GM19351 (cell line): ENCODE results near the gene CDH23.

Experiments
- ATAC-seq: cut with Tn5 transposase; IDR thresholded peaks from one replicate; pipeline ENCODE4 v1.9.1; 2021; ENCODE audit warnings: mild to moderate bottlenecking, moderate library complexity; ENCODE audit not compliant: unreplicated experiment

CDH23 gene

DNA sequence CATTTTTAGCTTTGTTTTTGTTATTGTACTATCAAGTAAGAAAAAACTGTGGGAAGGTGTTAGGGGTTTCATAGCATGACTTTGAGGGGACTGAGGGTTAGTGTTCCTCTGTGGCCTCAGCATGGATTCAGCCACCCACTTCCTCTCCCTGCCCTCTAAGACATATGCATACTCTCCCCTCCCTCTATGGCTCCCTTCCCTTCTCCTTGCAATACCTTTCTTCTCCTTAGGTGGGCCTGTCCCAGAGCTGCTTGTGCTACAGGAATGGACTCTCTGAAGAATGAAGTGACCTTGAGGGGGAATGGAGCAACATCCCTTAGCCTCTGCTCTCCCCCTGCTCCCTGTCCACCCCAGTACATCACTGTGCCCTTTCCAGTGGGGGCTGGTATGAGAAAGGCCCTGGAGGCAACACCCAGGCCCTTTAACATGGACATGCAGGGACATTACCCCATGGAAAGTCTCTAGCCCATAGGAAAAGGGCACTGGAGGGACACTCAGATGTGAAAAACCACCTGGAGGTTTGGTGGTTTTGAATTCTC is 22.4 kb downstream of the CDH23 start:
- ATAC-seq = no peak

DNA sequence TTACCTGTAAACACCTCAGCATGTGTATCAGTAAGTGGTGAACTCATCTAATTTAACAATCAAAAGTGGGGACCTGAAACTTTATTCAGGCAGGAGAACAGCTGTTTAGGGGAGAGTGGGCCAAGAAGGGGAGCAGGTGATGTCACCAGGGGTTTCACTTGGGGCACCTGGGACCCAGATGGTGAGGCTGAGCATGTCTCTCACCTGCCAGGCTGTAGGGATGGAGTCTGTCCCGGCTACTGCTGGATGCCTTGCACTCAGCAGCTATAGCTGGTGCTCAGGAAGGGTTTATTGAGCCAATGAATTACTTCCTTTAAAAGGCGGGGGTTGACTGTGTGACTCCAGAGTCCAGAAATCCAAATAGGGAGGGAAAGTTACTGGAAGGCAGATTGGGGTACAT is 23.0 kb downstream of the CDH23 start:
- no peak for ATAC-seq

GRCh38 chr10:71421075-71421434 is 24.3 kb downstream of the CDH23 start:
- no peak for ATAC-seq

GRCh38 chr10:71423250-71423649 is 26.5 kb downstream of the CDH23 start:
- no peak for ATAC-seq

DNA sequence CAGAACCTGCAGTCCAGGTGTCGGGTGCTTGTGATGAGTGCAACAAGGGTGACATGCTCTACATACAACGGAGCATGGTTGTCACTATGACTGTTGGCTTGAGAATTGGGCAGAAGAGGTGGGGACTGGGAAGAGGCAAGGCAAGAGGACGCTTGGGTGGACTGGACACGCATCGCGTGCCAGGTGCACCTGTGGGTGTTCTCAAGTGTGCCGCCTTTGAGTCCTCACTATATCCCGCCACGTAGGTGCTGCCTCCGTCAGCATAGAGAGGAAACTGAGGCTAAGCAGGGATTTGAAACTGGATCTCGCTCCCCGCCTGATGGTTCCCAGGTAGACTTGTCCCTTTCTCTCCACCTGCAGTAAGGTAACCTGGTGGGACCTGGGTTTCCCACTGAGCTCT is 27.2 kb downstream of the CDH23 start:
- ATAC-seq = no peak

DNA sequence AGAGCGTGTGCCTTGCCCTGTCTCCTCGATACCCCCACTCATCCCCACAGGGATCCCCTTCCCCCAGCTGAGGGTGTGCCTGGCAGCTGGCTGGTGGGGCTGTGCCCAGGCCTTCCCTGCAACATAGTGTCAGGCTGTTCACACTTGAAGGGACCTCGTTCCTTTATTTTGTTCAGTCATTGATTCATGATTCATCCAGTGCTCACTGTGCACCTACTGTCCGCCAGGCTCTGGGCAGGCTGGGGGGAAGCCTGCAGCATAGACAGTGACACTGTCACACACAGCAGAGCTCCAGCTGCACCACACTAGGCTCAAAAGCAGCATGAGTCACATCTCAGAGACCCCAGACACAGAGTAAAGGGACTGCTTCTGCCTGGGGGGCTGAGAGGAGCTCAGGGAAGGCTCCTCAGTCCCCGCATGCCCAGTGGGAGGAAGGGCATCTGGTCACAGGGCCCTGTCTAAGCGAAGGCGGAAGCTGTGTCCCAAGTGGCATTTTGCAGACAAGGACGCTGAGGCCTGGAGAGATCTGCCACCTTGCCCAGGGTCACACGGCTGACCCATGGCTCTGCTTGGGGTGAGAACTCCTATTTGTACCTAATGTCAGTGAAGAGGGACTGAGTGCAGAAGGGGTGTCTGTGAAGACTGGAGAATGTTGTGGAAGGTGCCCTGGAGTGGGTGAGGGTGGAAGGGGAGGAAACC is 27.9 kb downstream of the CDH23 start:
- no peak for ATAC-seq

- no peak for ATAC-seq
Observed at GRCh38 chr10:71426058-71426605, 29.4 kb downstream of the CDH23 start.

DNA sequence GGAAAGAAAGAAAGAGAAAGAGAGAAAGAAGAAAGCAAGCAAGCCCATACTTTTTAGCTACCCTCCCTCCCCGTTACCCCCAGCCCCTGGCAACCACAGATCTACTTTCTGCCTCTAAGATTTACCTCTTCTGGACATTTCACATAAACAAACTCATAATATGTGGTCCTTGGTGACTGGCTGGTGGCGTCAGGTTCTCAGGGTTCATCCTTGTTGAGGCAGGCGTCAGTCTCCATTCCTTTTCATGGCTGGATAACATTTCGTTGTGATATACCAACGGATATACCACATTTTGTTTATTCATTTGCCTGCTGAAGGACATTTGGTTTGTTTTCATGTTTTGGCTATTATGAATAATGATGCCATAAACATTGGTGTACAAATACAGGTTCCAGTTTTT is 30.5 kb downstream of the CDH23 start:
- ATAC-seq = no peak

- no peak for ATAC-seq
Observed at GRCh38 chr10:71429304-71429703, 32.6 kb downstream of the CDH23 start.

- no peak for ATAC-seq
Observed at GRCh38 chr10:71429929-71430328, 33.2 kb downstream of the CDH23 start.

DNA sequence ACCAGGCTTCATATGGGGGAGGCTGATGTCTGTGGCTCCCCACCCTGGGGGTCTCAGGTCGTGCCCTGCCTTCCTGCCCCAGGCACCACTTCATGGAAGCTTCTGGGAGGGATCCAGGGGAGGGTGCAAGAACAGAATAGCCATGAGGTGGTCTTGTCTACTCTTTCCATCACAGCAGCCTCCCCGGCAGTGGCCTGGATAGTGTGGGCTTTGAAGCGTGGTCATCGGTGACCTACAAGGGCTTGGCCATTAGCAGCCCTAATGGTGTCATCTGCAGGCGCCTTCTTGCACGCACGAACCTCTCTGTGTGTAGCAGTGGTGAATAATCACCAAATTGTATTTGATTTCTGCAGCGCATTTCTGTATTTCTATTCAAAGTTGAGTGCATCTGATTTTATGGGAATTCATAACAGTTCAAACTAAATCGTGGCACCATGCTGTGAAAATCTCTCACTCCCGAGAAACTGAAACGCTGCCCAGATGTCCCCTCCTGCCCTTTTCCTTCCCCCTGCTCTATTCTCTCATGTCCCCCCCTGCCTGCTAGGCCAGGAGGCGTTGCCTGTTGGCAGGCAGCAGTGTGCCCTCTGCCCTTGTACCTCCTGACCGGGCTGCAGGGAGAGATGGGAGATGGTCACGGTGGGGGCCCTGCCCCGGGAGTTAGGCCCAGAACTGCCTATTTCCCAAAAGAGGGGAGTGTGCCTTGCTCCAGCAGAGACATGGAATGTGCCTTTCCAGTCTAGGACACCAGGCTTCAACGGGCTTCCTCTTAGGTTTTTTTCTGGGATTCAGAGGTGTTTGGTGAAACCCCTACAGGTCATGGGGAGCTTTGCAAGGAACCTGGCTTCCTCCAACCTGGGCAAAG is 34.8 kb downstream of the CDH23 start:
- ATAC-seq = no peak

- no peak for ATAC-seq
Observed at GRCh38 chr10:71432101-71432905, 35.6 kb downstream of the CDH23 start.

GRCh38 chr10:71432956-71433767 is 36.4 kb downstream of the CDH23 start:
- no peak for ATAC-seq

DNA sequence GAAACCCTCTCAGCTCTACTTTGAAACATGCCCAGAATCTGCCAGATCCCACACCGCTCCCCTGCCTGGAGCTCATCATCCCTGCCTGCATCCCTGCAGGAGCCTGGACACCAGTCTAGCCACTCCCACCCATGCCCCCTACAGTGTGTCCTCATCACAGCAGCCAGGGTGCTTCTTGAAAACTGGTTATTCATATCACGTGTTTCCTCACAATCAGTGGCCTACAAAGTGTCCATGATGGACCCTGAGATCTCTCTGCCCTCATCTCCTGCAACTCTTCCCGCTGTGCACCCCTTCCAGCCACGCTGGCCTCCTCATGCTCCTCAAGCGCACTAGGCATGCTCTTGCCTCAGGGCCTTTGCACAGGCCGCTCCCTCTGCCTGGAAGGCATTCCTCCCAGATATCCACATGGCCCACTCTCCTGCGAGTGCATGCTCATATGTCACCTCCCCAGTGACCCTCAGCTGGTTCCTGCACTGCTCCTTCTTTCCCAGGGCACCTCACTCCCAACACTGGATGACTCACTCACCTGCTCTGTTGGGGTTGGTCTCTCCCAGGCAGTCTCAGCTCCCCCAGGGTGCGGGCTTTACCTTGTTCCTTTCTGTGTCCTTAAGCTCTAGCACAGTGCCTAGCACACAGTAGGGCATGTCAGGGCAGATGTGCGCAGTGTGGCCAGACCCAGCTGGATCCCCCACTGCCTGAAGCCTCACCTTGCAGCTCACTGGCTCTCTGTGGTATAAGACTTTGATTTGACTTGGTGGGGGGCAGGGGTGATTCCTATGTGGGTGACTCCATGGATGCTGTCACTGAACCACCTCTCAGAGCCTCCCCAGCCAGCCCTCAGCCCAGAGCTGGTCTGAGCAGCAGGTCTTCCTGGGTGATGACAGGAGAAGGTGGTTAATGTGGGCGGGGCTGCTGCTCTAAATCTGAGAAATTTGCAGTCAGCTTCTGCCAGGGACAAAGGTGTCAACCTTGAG is 37.3 kb downstream of the CDH23 start:
- ATAC-seq = no peak

DNA sequence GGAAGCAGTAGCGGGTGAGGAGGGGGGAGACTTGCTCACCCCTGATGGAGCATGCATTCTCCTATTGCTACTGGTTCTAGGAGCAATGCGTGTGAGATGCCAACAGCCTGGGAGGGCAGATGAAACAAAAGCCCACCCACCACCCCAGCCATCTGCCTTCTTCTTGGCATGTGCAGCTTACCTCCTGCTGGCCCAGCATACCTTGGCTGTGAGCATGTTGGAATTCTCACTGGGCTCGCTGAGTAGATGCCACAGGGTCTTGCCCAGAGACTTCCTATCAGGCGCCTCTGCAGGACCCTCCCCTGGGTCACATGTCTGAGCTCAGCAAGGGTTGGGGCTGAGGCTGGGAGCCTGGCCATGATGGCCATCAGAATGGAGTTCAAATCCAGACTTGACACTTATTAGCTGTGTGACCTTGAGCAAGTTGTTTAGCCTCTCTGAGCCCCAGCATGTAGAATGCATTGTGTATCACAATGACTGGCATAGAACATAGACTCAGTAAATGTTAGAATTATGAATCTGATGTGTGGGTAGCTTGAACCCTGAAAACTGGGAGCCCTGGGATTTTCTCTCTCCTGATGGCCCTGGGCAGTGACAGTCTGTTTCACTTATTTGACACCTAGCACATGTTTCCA is 38.2 kb downstream of the CDH23 start:
- ATAC-seq = no peak

- ATAC-seq = no peak
Observed at GRCh38 chr10:71435571-71436267, 39.0 kb downstream of the CDH23 start.

DNA sequence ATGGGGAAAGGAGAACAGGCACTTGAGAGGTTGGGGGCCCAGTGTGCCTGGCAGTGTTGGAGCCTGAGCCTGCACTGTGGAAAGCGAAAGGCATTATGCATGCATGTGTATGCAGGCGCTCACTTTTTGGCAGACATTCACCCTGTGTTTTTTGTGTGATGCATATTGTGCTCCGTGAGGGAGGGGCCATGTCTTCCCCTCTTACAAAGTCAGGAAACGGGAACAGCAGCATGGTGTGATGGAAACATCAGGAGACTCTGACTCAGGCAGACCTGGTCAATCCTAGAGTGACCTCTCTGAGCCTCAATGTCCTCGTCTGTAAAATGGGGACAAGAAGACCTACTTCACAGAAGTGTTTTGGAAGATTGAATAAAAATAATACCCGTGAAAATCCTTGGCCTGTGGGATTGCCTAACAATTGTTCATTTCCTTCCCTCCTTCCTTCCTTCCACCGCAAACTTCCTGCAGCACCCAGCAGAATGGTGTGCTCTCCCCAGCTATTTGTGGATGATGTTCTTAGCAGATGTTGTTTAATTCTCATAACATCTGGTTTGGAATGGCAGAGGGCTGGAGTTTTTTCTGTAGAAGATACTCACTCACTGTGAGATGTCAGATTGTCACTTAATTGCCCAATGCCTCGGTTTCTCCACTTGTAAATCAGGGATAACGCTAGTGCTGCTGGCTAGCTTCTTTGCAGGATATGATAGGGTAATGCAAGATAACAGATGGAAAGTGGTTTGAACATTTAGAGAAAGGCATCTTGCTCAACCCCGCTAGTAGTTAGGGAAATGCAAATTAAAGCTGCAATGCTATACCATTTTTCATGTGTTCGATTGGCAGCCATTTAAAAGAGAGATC is 39.8 kb downstream of the CDH23 start:
- no peak for ATAC-seq
